ENCODE measurements around the gene ATP2A1. TPM values are rescaled to one million over a fixed set of nuclear protein-coding genes. Genes with fewer than 3 reads are reported as not detected.

ATP2A1 gene
- total and polyA plus RNA-seq, 2 of the 13 experiments (the other 11 are each of a cell fraction or from before 2014, with no cell fraction given) = 3.2 to 12.5 TPM

DNA sequence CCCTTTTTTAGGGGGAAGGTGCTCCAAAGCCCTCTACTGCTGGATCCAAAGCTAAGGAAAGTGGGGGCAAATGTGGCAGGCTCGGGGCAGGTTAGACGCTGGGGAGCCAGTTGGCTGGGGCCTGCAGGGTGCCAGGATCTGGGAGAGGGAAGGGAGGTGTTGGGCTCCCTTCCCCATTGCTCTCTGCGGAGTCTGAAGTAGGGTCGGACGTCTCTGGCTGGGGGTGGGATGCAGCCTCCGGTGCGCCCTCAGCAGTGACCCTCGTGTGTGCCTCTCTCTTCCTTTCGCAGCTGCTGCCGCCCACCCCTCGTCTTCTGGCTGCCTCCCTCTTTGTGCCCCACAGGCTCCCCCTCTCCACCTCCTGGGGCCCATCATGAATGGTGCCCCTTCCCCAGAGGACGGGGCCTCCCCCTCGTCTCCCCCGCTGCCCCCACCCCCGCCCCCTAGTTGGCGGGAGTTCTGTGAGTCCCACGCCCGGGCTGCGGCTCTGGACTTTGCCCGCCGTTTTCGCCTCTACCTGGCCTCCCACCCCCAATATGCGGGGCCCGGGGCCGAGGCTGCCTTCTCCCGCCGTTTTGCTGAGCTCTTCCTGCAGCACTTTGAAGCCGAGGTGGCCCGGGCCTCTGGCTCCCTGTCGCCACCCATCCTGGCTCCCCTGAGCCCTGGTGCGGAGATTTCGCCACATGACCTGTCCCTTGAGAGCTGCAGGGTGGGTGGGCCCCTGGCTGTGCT, 12.4 kb upstream of the ATP2A1 start (continued):
- TF ChIP-seq, protein P1, sequence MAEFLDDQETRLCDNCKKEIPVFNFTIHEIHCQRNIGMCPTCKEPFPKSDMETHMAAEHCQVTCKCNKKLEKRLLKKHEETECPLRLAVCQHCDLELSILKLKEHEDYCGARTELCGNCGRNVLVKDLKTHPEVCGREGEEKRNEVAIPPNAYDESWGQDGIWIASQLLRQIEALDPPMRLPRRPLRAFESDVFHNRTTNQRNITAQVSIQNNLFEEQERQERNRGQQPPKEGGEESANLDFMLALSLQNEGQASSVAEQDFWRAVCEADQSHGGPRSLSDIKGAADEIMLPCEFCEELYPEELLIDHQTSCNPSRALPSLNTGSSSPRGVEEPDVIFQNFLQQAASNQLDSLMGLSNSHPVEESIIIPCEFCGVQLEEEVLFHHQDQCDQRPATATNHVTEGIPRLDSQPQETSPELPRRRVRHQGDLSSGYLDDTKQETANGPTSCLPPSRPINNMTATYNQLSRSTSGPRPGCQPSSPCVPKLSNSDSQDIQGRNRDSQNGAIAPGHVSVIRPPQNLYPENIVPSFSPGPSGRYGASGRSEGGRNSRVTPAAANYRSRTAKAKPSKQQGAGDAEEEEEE (CRISPR knock-in tag; IDR thresholded peaks at IDR 0.05; ENCODE audit: borderline replicate concordance) = no peak
- TF ChIP-seq ZNF468 (CRISPR knock-in tag; IDR thresholded peaks at IDR 0.05) = no peak
- peak; percentile 58; the same call in 1 of the 2 replicates for TF ChIP-seq ZNF501 (CRISPR knock-in tag; IDR thresholded peaks at IDR 0.05)
- TF ChIP-seq RFXANK (CRISPR knock-in tag; IDR thresholded peaks at IDR 0.05) = no peak
- no peak for TF ChIP-seq SP140L (CRISPR knock-in tag; IDR thresholded peaks at IDR 0.05; ENCODE audit: borderline replicate concordance)
- TF ChIP-seq, protein P2, sequence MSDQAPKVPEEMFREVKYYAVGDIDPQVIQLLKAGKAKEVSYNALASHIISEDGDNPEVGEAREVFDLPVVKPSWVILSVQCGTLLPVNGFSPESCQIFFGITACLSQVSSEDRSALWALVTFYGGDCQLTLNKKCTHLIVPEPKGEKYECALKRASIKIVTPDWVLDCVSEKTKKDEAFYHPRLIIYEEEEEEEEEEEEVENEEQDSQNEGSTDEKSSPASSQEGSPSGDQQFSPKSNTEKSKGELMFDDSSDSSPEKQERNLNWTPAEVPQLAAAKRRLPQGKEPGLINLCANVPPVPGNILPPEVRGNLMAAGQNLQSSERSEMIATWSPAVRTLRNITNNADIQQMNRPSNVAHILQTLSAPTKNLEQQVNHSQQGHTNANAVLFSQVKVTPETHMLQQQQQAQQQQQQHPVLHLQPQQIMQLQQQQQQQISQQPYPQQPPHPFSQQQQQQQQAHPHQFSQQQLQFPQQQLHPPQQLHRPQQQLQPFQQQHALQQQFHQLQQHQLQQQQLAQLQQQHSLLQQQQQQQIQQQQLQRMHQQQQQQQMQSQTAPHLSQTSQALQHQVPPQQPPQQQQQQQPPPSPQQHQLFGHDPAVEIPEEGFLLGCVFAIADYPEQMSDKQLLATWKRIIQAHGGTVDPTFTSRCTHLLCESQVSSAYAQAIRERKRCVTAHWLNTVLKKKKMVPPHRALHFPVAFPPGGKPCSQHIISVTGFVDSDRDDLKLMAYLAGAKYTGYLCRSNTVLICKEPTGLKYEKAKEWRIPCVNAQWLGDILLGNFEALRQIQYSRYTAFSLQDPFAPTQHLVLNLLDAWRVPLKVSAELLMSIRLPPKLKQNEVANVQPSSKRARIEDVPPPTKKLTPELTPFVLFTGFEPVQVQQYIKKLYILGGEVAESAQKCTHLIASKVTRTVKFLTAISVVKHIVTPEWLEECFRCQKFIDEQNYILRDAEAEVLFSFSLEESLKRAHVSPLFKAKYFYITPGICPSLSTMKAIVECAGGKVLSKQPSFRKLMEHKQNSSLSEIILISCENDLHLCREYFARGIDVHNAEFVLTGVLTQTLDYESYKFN (CRISPR knock-in tag; conservative IDR thresholded peaks at IDR 0.05) = peak; percentile 78
- TF ChIP-seq, protein P3, sequence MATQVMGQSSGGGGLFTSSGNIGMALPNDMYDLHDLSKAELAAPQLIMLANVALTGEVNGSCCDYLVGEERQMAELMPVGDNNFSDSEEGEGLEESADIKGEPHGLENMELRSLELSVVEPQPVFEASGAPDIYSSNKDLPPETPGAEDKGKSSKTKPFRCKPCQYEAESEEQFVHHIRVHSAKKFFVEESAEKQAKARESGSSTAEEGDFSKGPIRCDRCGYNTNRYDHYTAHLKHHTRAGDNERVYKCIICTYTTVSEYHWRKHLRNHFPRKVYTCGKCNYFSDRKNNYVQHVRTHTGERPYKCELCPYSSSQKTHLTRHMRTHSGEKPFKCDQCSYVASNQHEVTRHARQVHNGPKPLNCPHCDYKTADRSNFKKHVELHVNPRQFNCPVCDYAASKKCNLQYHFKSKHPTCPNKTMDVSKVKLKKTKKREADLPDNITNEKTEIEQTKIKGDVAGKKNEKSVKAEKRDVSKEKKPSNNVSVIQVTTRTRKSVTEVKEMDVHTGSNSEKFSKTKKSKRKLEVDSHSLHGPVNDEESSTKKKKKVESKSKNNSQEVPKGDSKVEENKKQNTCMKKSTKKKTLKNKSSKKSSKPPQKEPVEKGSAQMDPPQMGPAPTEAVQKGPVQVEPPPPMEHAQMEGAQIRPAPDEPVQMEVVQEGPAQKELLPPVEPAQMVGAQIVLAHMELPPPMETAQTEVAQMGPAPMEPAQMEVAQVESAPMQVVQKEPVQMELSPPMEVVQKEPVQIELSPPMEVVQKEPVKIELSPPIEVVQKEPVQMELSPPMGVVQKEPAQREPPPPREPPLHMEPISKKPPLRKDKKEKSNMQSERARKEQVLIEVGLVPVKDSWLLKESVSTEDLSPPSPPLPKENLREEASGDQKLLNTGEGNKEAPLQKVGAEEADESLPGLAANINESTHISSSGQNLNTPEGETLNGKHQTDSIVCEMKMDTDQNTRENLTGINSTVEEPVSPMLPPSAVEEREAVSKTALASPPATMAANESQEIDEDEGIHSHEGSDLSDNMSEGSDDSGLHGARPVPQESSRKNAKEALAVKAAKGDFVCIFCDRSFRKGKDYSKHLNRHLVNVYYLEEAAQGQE (IDR thresholded peaks at IDR 0.05; ENCODE audit: borderline replicate concordance in 1 of 2, low read depth in 1 of 2, low read length in 2 of 2) = no peak
- TF ChIP-seq WIZ (CRISPR knock-in tag; IDR thresholded peaks at IDR 0.05) = no peak
- no peak for TF ChIP-seq ZBTB14 (CRISPR knock-in tag; IDR thresholded peaks at IDR 0.05)
- no peak for TF ChIP-seq HCFC1 (IDR thresholded peaks at IDR 0.05; ENCODE audit: low read depth, low read length)
- TF ChIP-seq MAFK (conservative IDR thresholded peaks at IDR 0.05 in 1 of 2, IDR thresholded peaks at IDR 0.05 in 1 of 2; ENCODE audit: low read length in 2 of 2) = no peak
- no peak for TF ChIP-seq ZNF17 (CRISPR knock-in tag; IDR thresholded peaks at IDR 0.05)
- TF ChIP-seq RAD51 (IDR thresholded peaks at IDR 0.05; ENCODE audit: borderline replicate concordance) = no peak
- TF ChIP-seq ZNF263 (CRISPR knock-in tag; IDR thresholded peaks at IDR 0.05) = no peak
- no peak for TF ChIP-seq MAF1 (CRISPR knock-in tag; IDR thresholded peaks at IDR 0.05; ENCODE audit: borderline replicate concordance)
- TF ChIP-seq IRF2 (CRISPR knock-in tag; IDR thresholded peaks at IDR 0.05) = no peak
- TF ChIP-seq CHD4 (IDR thresholded peaks at IDR 0.05; ENCODE audit: borderline replicate concordance, low read length) = no peak

Data from HepG2 (cell line).